ENCODE measurements around the gene NCAPG.

Gene NCAPG, protein sequence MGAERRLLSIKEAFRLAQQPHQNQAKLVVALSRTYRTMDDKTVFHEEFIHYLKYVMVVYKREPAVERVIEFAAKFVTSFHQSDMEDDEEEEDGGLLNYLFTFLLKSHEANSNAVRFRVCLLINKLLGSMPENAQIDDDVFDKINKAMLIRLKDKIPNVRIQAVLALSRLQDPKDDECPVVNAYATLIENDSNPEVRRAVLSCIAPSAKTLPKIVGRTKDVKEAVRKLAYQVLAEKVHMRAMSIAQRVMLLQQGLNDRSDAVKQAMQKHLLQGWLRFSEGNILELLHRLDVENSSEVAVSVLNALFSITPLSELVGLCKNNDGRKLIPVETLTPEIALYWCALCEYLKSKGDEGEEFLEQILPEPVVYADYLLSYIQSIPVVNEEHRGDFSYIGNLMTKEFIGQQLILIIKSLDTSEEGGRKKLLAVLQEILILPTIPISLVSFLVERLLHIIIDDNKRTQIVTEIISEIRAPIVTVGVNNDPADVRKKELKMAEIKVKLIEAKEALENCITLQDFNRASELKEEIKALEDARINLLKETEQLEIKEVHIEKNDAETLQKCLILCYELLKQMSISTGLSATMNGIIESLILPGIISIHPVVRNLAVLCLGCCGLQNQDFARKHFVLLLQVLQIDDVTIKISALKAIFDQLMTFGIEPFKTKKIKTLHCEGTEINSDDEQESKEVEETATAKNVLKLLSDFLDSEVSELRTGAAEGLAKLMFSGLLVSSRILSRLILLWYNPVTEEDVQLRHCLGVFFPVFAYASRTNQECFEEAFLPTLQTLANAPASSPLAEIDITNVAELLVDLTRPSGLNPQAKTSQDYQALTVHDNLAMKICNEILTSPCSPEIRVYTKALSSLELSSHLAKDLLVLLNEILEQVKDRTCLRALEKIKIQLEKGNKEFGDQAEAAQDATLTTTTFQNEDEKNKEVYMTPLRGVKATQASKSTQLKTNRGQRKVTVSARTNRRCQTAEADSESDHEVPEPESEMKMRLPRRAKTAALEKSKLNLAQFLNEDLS
- total RNA-seq, result 0.21 to 14.1 (median 1.5) reads per million in 9 experiments

DNA sequence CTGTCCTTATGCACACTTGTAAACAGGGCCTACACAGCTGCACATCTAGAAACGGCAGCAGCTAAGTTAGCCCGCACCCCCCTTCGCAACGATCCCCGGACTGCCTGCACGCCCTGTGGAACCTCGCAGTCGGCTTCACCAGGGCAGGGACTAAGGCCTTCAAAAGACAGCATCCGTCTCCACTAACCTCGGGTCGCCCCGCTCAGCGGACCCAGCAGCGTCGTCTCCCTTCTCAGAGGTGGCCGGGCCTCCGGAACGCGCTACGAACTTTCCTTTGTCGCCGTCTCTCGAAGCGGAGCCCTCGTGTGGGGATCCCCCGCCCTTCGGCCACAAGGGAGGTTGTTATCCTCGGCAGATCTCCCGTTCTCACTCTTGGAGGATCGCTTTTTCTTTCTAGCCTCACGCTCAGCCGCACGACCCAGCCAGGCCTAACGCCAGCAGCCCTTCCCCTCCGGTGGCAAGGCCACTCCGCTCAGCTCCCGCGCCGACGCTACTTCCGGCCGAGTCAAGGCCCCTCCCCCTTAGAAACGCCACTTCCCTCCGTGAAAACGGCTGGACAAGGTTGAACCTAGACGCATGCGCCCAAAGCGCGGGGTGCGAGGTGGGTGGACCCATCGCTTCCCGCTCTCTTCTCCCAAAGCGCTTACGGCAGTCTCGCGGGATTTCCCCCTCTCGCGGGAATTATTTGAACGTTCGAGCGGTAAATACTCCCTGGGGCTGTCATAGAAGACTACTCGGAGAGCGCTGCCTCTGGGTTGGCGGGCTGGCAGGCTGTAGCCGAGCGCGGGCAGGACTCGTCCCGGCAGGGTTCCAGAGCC lies at the start of gene NCAPG, which contains the start of gene DCAF16:
TSS of gene NCAPG (plus strand) at position 720 of the 818 bp plus-strand sequence. CDS start 99 bp downstream, outside the sequence.
TSS of gene DCAF16 (minus strand) at position 498 of the 818 bp plus-strand sequence. CDS start 6,616 bp downstream, outside the sequence.
- Mint-ChIP-seq H3K27me3 (no peaks in the 10 kb centered on the region), H3K9me3 (no peaks in the 10 kb centered on the region), H3K27ac (peak within 1 kb of the TSS; percentile 97 to 98), H3K4me3 (peak within 1 kb of the TSS; percentile 90 to 93), H3K4me1 (ENCODE audit: low read depth in 2 of 2) (peaks cover 36 to 60% of the 10 kb centered on the region in 2 donors), H3K36me3 (ENCODE audit: insufficient read depth) (peaks cover 15% of the 10 kb centered on the region)
- peak; percentile 99 to 100 (median 99) for DNase-seq
- peak; percentile 88 for ATAC-seq (replicated peaks)

DNA sequence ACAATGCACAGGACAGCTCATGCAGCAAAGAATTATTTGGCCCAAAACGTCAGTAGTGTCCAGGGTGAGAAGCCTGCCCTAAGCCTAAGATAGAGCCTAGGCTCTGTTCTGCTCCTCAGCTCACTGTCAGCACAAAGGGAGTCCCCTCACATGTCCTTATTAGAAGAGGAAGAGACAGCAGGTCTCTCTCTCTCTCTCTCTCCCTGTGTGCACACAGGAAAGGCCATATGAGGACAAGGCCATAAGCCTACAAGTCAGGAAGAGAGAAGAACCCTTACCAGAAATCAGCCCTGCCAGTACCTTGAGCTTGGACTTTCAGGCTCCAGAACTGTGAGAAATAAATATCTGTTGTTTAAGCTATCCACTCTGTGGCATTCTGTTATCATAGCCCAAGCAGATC lies 49.7 kb upstream of the NCAPG start:
- no peak for DNase-seq
- no peak for ATAC-seq (replicated peaks)
- H3K9me3 Mint-ChIP-seq, result no peaks in the 10 kb centered on the region
- peaks cover 14 to 19% of the 10 kb centered on the region in 2 donors for H3K27me3 Mint-ChIP-seq
- no peaks in the 10 kb centered on the region for H3K36me3 Mint-ChIP-seq (ENCODE audit: insufficient read depth)
- no peak overlapping the region for H3K4me3 Mint-ChIP-seq
- peaks cover 7 to 8% of the 10 kb centered on the region in 2 donors for H3K4me1 Mint-ChIP-seq (ENCODE audit: low read depth in 2 of 2)
- no peak overlapping the region for H3K27ac Mint-ChIP-seq

DNA sequence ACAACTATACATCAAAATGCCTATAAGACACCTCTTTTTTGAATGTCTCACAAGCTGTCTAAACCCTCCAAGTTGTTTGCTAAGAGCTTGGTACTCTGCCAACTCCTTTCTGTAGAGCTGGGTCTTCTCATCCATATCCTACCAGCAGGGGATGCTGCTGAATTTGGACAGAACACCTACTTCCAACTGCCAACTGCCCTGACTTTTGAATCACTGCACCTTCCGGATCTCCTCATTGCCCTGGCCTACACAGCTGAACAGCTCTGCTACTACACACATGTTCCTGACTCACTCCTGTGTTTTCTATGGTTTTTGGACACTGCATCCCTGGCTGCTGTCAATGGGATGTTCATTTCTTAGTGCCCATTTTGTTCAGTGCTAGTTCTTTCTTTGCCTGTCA lies 48.1 kb upstream of the NCAPG start:
- ATAC-seq (replicated peaks), result no peak
- H3K27ac Mint-ChIP-seq, result no peak overlapping the region

DNA sequence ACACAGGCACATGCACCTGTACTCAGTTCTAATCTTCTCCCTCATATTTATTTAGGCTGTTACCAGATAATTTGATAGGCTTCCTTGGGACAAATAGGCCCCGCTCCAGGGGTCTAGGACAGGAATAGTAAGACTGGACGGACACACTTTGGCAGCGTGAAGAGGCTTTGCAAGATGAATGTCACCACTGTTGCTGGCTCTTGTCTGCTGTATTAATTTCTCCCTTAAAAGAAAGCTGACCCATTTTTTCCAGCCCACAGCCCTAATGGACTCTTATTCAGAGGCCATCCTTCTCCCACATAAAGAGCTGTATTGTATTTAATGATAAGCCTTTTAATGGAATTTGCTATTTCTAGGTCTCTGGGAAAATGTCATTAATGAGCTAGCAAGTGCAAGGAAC lies 47.4 kb upstream of the NCAPG start:
- Mint-ChIP-seq H3K27ac (no peak overlapping the region), H3K4me3 (no peak overlapping the region), H3K36me3 (ENCODE audit: insufficient read depth) (no peaks in the 10 kb centered on the region), H3K27me3 (peaks cover 14 to 19% of the 10 kb centered on the region in 2 donors), H3K9me3 (no peaks in the 10 kb centered on the region), H3K4me1 (ENCODE audit: low read depth in 2 of 2) (peaks cover 7 to 8% of the 10 kb centered on the region in 2 donors)
- ATAC-seq (replicated peaks) (no peak), DNase-seq (no peak)

More for the DNA sequence above, 48.1 kb upstream of the NCAPG start:
- Mint-ChIP-seq H3K4me1 (ENCODE audit: low read depth in 2 of 2) (peaks cover 7 to 8% of the 10 kb centered on the region in 2 donors), H3K36me3 (ENCODE audit: insufficient read depth) (no peaks in the 10 kb centered on the region), H3K4me3 (no peak overlapping the region), H3K9me3 (no peaks in the 10 kb centered on the region), H3K27me3 (peaks cover 14 to 19% of the 10 kb centered on the region in 2 donors)
- DNase-seq, result no peak

DNA sequence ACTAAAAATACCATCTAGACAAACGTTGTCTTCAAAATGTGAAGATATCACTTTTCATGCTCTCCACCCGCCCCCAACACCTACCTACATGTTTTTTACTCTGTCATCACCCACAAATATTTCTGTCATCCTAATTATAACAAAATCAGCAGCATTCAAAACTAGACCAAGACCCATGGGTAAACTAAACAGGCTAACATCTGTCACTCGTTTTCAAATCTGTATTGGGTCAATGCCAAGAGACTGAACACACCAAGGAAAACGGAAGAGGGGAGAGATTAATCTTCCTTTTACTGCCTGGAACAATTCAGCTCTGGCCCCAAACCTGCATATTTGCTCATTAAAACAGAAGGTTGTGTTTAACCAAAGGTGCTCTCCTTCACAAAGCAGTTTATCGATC lies 46.8 kb upstream of the NCAPG start:
- Mint-ChIP-seq H3K27ac (no peak overlapping the region), H3K9me3 (no peaks in the 10 kb centered on the region), H3K4me1 (ENCODE audit: low read depth in 2 of 2) (peaks cover 7 to 8% of the 10 kb centered on the region in 2 donors), H3K36me3 (ENCODE audit: insufficient read depth) (no peaks in the 10 kb centered on the region), H3K4me3 (no peak overlapping the region), H3K27me3 (peaks cover 13 to 19% of the 10 kb centered on the region in 2 donors)
- ATAC-seq (replicated peaks), result no peak
- no peak for DNase-seq

DNA sequence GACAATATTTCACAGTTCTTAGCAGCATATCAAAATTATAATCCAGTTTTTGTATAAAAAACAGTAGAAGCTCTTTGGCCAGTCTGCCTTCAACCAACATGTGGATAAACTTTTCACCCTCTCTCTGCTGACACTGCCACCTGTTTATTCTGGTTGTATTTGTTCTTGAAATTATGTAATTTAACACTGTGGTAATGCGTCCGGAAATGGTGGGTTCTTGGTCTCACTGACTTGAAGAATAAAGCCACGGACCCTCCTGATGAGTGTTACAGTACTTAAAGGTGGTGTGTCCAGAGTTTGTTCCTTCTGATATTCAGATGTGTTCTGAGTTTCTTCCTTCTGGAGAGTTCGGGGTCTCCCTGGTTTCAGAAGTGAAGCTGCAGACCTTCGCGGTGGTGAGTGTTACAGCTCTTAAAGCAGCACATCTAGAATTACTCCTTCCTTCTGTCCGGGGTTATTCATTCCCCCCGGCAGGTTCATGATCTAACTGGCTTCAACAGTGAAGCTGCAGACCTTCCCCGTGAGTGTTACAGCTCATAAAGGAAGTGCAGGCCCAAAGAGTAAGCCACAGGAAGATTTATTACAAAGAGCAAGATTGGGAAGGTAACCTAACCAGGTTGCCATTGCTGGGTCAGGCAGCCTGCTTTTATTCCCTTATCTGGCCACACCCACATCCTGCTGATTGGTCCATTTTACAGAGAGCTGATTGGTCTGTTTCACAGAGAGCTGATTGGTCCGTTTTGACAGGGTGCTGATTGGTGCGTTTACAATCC lies 45.1 kb upstream of the NCAPG start:
- peak in 1 of 3 experiments; percentile 2 for DNase-seq
- no peaks in the 10 kb centered on the region for H3K9me3 Mint-ChIP-seq
- H3K27ac Mint-ChIP-seq, result peak overlapping the region; percentile 23 to 57
- H3K36me3 Mint-ChIP-seq (ENCODE audit: insufficient read depth), result no peaks in the 10 kb centered on the region
- peaks cover 19 to 24% of the 10 kb centered on the region in 2 donors for H3K27me3 Mint-ChIP-seq
- peak overlapping the region in 1 of 2 donors; percentile 42 for H3K4me3 Mint-ChIP-seq
- H3K4me1 Mint-ChIP-seq (ENCODE audit: low read depth in 2 of 2), result peaks cover 7 to 8% of the 10 kb centered on the region in 2 donors
- peak; percentile 56 for ATAC-seq (replicated peaks)

DNA sequence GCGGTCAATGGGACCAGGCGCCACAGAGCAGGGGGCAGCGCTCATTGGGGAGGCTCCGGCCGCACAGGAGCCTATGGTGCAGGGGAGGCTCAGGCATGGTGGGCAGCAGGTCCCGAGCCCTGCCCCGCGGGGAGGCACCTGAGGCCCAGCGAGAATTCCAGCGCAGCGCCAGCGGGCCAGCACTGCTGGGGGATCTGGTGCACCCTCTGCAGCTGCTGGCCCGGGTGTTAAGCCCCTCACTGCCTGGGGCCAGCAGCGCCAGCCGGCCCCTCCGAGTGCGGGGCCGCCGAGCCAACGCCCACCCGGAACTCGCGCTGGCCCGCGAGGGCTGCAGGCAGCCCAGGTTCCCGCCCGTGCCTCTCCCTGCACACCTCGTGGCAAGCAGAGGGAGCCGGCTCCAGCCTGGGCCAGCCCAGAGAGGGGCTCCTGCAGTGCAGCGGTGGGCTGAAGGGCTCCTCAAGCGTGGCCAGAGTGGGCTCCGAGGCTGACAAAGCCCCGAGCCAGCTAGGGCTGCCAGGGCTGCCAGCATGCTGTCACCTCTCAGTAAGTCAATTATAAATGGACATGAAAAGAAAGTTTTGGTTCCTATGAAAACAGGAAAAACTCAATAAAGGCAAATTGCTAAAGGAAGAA lies 43.8 kb upstream of the NCAPG start:
- peaks cover 7 to 8% of the 10 kb centered on the region in 2 donors for H3K4me1 Mint-ChIP-seq (ENCODE audit: low read depth in 2 of 2)
- peaks cover 15 to 27% of the 10 kb centered on the region in 2 donors for H3K27me3 Mint-ChIP-seq
- DNase-seq (no peak), ATAC-seq (replicated peaks) (no peak)
- H3K36me3 Mint-ChIP-seq (ENCODE audit: insufficient read depth), result no peaks in the 10 kb centered on the region
- no peaks in the 10 kb centered on the region for H3K9me3 Mint-ChIP-seq
- H3K27ac Mint-ChIP-seq, result no peak overlapping the region
- no peak overlapping the region for H3K4me3 Mint-ChIP-seq

DNA sequence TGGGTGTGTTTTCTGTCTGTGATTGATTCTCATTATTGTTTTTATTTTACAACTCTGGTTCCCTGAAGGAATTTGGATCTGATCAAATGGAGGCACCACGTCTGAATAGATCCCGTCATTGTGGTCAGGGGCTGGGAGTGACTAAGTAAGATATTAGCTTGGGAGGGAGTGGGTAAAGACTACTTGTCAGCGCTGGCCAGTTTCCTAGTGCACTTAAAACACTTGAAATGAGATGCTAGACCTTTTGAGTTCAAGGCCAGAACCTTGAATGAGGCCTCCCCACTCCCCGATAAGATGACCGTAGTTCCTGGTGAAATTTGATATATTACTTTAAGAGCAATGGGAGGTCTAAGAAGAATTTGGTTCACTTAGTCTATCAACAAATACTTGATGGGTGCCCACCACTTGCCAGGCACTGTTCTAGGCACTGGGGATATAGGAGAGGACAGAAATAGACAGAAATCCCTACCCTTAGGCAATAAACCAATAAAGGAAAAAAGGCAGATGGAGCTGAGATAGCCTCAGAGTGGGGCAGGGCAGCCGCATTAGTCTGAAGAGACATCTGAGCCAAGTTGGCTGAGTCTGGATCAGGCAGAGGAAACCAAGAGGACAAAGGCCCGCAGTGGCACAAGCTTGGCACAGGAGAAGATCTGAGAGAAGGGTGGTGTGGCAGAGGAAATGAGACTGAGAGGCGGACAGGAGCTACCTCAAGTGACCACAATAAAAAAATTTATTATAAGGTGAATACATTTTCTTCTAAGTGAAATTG lies 41.2 kb upstream of the NCAPG start:
- H3K4me1 Mint-ChIP-seq (ENCODE audit: low read depth in 2 of 2), result peaks cover 7 to 8% of the 10 kb centered on the region in 2 donors
- no peaks in the 10 kb centered on the region for H3K9me3 Mint-ChIP-seq
- peaks cover 16 to 40% of the 10 kb centered on the region in 2 donors for H3K27me3 Mint-ChIP-seq
- no peaks in the 10 kb centered on the region for H3K36me3 Mint-ChIP-seq (ENCODE audit: insufficient read depth)
- no peak overlapping the region for H3K27ac Mint-ChIP-seq
- no peak for DNase-seq
- no peak overlapping the region for H3K4me3 Mint-ChIP-seq
- ATAC-seq (replicated peaks), result no peak

DNA sequence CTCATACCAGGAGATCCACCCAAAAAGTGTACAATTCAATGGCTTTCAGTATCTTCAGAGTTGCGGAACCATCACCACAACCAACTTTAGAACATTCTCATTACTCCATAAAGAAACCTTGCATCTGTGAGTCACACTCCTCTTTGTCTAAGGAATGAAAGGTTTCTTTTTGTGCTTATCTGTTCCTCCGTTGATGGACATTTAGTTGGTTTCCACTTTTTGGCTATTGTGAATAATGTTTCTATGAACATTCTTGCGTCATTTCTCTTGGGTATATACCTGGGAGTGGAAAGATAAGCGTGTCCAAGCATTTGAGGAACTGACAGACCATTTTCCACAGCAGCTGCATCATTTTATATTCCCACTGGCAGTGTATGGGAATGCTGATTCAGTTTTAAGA lies 39.9 kb upstream of the NCAPG start:
- H3K9me3 Mint-ChIP-seq, result no peaks in the 10 kb centered on the region
- peaks cover under 1 to 2% of the 10 kb centered on the region in 2 donors for H3K4me1 Mint-ChIP-seq (ENCODE audit: low read depth in 2 of 2)
- H3K36me3 Mint-ChIP-seq (ENCODE audit: insufficient read depth), result no peaks in the 10 kb centered on the region
- H3K4me3 Mint-ChIP-seq, result no peak overlapping the region
- ATAC-seq (replicated peaks) (no peak), DNase-seq (no peak)
- peaks cover 16 to 40% of the 10 kb centered on the region in 2 donors for H3K27me3 Mint-ChIP-seq
- H3K27ac Mint-ChIP-seq, result no peak overlapping the region

DNA sequence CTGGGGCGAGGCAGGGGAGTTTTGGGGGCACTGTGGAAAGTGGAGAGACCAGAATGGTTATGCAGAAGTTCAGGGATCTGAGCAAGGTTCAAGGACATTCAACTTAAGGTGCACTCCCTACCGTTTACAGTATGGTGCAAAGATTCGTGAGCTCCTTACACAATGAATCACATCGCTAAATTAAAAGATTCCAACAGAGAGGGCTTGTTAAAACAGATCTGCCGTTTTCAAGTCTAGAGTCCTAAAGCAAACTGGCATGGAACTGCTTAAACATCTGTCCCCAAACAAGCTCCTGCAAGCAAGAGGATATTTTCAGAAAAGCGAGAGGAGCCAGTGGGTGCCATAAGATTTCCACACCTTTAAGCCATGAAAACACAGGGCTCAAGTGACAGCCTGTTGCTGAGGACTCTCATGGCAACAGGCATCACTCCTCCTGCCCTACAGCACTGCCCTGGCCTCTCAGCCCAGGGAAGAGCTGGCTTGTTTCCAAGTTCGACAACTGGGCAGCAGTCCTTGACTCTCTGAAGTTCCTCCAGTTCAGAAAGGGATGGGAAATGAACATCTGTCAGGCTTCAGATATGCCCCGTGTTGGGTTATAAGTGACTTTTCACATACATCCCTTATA lies 39.4 kb upstream of the NCAPG start:
- no peak overlapping the region for H3K27ac Mint-ChIP-seq
- no peaks in the 10 kb centered on the region for H3K4me1 Mint-ChIP-seq (ENCODE audit: low read depth in 2 of 2)
- H3K9me3 Mint-ChIP-seq, result no peaks in the 10 kb centered on the region
- H3K36me3 Mint-ChIP-seq (ENCODE audit: insufficient read depth), result no peaks in the 10 kb centered on the region
- no peak overlapping the region for H3K4me3 Mint-ChIP-seq
- ATAC-seq (replicated peaks) (no peak), DNase-seq (no peak)
- peaks cover 16 to 40% of the 10 kb centered on the region in 2 donors for H3K27me3 Mint-ChIP-seq

DNA sequence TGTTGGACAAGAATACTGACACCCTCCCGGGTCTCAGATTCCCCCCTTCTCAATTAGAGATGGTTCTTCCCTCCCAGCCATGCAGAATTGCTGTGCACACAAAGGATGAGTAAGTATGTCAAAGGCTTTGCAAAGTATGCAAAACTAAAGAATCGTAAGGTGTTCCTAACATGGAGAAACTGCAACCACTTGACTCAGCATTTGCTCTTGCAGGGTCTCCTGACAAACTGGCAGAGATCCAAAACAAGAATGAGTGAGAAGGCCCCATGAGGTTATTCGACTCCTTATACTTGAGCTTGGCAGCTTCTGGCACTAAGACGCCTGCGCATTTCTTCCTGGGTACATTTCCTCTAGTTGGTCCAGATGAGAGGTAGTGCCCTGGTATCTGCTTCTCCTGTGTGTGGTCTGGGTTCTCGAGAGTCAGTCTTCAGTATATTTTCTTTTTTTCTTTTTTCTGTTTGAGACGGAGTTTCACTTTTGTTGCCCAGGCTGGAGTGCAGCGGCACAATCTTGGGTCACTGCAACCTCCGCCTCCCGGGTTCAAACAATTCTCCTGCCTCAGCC lies 37.6 kb upstream of the NCAPG start:
- ATAC-seq (replicated peaks), result no peak
- Mint-ChIP-seq H3K27ac (no peak overlapping the region), H3K9me3 (no peaks in the 10 kb centered on the region), H3K36me3 (ENCODE audit: insufficient read depth) (no peaks in the 10 kb centered on the region), H3K4me1 (ENCODE audit: low read depth in 2 of 2) (no peaks in the 10 kb centered on the region), H3K27me3 (peaks cover 21 to 40% of the 10 kb centered on the region in 2 donors), H3K4me3 (no peak overlapping the region)
- DNase-seq, result no peak
